GM21528 (cell line): ENCODE measurements around the gene ALDH3B2.
"Not testable (repeated sequence)": the region's sequence is repeated elsewhere in the genome, so short reads cannot be mapped to it uniquely, and the experiment has no call there.

Experiments
- ATAC-seq: cut with Tn5 transposase; IDR thresholded peaks from one replicate; pipeline ENCODE4 v1.9.1; 2021; ENCODE audit warnings: mild to moderate bottlenecking, moderate library complexity; ENCODE audit not compliant: unreplicated experiment, low FRiP score

The ALDH3B2 gene, protein sequence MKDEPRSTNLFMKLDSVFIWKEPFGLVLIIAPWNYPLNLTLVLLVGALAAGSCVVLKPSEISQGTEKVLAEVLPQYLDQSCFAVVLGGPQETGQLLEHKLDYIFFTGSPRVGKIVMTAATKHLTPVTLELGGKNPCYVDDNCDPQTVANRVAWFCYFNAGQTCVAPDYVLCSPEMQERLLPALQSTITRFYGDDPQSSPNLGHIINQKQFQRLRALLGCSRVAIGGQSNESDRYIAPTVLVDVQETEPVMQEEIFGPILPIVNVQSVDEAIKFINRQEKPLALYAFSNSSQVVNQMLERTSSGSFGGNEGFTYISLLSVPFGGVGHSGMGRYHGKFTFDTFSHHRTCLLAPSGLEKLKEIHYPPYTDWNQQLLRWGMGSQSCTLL

DNA sequence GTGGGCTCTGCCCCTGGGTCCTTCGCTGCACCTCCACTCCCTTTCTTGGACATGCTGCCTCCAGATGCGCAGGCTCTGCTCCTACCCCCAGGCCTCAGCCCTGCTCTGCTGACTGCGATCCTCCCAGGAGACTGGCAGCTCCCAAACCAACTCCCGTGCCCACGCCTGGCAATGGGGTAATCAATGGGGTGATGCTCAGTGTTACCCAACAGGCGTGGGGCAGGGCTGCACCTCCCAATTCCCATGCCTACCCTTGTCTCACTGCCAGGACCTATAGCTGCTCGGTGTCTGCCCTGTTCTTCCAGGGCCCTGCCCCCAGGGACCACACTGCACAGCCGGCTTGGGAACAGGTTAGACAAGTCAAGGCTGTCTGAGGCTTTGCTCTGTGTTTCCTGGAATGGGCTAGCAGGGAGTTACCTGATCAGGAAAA lies at the start of gene ALDH3B2:
Gene ALDH3B2, minus strand, starts transcription at position 182 of the 430 bp plus-strand sequence. CDS start 7,688 bp downstream, outside the sequence.
- no peak for ATAC-seq

DNA sequence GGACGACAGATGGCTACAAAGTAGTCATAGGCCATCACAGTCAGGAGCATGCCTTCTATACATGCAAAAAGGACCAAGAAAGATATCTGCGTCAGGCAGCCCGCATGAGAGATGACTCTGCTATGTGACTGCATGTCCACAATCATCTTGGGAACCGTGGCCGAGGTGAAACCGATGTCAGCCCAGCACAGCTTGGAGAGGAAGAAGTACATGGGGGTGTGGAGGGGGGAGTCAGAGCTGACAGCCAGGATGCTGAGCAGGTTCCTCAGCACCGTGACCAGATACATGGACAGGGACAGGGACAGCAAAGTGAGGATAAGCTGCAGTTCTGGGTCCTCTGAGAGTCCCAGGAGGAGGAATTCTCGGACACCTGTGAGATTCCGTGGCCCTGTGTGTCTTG lies 48.6 kb upstream of the ALDH3B2 start:
- ATAC-seq, result not testable (repeated sequence)

DNA sequence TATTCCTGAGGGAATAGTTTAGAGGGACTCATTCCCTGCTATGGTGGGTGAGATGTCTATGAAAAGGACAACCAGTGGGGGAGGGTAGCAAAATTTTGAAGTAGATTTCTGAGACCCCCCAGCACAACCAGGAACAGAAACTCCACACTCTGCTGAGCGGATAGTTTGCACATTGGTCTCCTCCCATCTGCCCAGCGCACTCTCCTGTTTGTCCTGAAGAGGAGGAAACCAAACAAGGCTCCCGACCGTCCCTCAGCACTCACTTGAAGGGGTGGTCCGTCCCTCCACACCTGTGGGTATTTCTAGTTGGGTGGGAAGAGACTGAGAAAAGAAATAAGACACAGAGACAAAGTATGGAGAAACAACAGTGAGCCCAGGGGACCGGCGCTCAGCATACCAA lies 41.8 kb upstream of the ALDH3B2 start:
- ATAC-seq, result not testable (repeated sequence)

- not testable (repeated sequence) for ATAC-seq
Observed at GRCh38 chr11:67715801-67716200, 41.4 kb upstream of the ALDH3B2 start.

- ATAC-seq, result not testable (repeated sequence)
Observed at GRCh38 chr11:67713892-67714509, 39.6 kb upstream of the ALDH3B2 start.

DNA sequence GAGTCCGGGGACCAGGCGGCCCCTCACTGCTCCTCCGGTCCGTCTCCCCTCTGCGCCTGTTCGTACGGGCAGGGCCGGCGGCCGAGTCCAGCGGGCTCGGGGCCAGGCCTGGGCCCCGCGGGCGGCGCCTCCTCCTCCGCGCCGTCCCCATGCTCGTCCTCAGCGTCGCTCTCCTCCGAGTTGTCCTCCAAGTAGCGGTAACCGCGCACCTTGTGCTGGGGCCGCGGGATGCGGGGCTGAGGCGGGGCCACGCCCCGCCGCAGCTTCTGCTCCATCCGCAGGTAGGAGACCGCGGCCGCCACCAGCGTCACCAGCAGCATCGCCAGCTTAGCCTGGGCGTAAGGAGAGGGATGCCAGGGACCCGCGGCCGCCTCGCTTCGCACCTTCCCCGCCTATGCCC lies 37.3 kb upstream of the ALDH3B2 start:
- ATAC-seq, result not testable (repeated sequence)

GRCh38 chr11:67711212-67711611 lies 36.8 kb upstream of the ALDH3B2 start:
- not testable (repeated sequence) for ATAC-seq

GRCh38 chr11:67709806-67710205 lies 35.4 kb upstream of the ALDH3B2 start:
- not testable (repeated sequence) for ATAC-seq

DNA sequence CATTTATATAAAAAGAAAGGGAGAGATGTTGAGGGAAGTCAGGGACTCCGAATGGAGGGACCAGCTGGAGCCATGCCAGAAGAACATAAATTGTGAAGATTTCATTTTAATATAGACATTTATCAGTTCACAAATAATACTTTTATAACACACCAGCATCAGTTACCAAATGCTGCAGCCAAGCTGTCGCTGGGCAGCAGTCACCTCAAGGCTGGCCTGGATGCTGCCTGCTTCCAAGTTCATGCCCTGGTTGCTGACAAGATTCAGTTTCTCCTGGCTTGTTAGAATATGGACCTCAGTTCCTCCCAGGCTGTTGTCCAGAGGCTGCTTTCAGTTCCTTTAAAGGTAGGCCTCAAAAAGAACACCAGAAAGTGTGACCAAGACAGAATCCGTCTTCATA lies 30.8 kb upstream of the ALDH3B2 start:
- ATAC-seq, result no peak

- ATAC-seq, result no peak
Observed at GRCh38 chr11:67704524-67704923, 30.1 kb upstream of the ALDH3B2 start.

DNA sequence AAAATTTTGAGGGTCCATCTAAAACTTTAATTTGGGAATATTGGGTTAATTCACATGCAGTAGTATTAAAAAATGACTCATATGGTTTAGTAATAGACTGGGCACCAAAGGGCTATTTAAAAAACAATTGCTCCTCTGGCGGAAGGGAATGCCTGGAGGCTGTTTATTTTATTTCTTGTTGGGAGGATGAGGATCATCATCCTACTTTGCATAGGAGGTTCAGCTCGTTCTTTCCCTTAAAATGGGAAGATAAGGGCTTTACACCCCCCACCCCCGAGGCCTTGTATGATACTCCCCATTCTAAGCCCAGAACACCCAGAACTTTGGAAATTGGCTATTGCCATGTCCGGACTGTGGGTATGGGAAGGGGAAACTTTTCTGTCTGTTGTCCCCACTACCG lies 29.3 kb upstream of the ALDH3B2 start:
- not testable (repeated sequence) for ATAC-seq

DNA sequence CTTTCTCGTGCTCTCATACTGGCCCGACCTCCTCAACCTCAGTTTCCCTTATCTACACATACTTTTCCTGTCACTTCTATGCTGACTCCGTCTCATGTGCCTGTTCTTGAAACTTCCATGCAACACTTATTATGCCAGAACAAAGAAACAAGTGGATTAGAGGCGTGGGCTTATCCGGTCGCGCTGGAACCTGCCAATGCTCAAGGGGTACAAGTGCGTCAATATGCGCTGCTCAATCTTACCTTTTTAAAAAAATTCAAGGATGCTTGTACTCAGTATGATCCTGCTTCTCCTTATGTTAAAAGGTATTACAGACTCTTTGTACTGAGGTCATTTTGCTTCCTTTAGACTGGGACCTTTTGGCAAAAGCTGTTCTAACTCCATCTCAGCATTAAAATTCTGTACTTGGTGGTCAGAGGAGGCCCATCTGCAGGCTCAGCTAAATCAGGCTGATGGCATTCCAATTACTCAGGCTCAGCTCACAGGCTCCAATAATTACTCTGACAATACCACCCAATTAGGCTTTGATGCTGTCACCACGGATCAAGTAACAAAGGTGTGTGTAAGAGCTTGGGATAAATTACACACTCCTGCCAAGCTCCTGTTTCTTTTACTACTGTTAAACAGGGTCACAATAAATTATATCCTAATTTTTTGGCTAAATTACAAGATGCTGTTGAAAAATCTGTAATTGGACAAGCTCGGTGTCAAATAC lies 26.3 kb upstream of the ALDH3B2 start:
- ATAC-seq, result no peak

GRCh38 chr11:67700141-67700540 lies 25.7 kb upstream of the ALDH3B2 start:
- ATAC-seq, result no peak

DNA sequence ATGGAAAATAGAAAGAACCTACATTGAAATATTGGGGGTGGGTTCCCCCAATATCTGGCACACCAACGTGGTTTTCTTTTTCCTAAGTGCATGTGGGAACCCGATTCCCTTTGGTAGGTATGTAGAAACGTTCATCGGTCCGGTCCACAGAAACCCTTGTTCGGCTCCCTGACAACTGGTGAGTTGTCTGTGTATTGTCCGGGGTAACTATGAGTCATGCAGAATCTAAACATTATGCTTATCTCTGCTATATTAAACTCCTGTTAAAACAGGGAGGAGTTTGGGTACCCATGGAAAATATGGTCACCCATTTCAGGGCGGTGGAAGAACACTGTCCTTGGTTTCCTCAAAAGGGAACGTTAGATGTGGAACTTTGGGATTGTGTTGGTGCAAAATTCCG lies 25.1 kb upstream of the ALDH3B2 start:
- no peak for ATAC-seq

GRCh38 chr11:67698247-67698646 lies 23.8 kb upstream of the ALDH3B2 start:
- no peak for ATAC-seq

DNA sequence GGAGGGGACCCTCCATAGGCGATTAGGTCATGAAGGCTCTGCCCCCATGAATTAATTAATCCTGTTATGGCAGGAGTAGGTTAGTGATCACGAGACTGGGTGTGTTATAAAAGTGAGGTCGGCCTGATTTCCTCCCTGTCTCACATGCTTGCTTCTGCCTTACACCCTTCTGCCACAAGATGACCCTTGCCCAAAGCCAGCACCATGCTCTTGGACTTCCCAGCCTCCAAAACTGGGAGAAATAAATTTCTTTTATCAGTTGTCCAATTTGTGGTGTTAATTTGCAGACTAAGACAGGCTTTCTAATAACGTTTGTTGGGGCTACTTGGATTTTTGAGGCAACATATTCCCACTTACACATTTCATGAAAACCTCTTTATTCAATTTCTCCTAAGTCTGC lies 23.4 kb upstream of the ALDH3B2 start:
- ATAC-seq, result no peak

DNA sequence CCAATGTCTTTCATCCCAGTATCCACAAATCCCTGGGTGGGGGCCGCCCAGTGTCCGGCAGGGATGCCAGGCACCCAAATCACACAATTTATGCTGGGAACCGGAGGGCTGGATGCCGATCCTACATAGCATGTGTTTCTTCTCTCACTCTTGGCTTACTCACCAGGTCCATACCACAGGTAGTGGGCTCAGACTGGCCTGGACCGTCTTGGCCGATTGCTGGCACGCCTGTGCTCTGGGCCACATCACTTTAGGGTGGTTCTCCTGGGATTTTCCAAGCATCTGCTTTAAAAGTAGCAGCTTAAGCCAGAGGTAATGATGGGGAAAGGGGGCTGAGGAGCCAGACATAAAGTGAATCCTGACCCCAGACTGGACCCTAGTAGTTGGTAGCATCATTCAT lies 22.6 kb upstream of the ALDH3B2 start:
- ATAC-seq, result no peak

DNA sequence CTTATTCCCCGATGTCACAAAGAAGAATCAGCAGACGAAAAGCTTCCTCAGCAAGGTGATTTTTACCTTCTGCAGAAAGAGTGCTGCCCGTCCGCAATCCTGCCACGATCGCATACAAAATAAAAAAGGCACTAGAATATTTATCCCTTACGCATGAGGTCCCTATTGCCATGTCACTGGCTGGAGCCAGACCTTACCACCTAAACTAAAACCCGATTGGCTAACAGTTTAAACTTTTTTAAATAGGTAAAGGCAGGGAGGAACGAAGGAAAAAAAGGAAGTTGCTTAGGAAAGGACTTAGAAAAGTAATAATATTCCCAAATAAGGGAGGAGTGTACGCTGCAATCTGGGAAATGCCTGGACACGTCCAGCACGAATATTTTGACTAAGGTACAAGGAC lies 21.2 kb upstream of the ALDH3B2 start:
- no peak for ATAC-seq

GRCh38 chr11:67694875-67695555 lies 20.6 kb upstream of the ALDH3B2 start:
- no peak for ATAC-seq

DNA sequence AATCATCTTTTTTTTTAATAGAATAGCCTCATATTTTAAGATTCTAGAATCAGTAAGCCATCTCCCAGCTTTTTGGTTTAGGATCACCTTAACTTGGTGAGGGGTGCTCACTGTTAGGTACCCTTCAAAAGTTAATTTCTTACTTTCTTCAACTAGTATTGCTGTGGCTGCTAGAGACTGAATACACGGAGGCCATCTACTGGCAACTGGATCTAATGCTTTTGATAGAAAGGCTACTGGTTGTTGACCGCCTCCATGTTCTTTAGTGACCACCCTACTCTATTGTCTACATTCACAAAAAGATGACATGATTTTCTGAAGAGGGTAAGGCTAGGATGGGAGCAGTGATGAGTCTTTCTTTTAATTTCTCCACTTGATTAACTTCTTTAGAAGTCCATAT lies 16.7 kb upstream of the ALDH3B2 start:
- ATAC-seq, result no peak

DNA sequence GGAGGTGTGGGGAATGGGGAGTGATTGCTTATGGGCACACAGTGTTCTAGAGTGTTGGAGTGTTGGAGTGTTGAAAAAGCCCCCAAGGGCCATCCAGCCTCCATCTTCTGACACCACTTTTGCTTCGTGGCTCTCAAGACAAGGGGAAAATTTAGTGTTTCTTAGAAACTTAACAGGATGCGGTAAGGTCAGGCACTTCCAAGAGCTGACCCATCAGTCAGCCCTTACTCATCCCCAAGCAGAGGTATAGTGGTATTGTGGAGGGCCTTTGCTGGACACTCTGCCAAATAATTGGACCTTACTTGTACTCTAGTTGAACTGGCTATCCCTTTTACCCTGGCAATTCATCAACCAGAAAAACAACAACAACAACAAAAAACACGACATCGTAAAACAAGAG lies 14.8 kb upstream of the ALDH3B2 start:
- no peak for ATAC-seq
